Activated CD4-positive, alpha-beta T cell treated with anti-CD3 and anti-CD28 coated beads, Interleukin-2, amount 50 U/mL, for 4 hours (primary cell): Measurements from ENCODE around the gene LCA5L.

Experiments
- DNase-seq, 2 experiments: peaks; one replicate each; pipeline ENCODE4 v3.0.0-alpha.2; 2020

LCA5L gene

DNA sequence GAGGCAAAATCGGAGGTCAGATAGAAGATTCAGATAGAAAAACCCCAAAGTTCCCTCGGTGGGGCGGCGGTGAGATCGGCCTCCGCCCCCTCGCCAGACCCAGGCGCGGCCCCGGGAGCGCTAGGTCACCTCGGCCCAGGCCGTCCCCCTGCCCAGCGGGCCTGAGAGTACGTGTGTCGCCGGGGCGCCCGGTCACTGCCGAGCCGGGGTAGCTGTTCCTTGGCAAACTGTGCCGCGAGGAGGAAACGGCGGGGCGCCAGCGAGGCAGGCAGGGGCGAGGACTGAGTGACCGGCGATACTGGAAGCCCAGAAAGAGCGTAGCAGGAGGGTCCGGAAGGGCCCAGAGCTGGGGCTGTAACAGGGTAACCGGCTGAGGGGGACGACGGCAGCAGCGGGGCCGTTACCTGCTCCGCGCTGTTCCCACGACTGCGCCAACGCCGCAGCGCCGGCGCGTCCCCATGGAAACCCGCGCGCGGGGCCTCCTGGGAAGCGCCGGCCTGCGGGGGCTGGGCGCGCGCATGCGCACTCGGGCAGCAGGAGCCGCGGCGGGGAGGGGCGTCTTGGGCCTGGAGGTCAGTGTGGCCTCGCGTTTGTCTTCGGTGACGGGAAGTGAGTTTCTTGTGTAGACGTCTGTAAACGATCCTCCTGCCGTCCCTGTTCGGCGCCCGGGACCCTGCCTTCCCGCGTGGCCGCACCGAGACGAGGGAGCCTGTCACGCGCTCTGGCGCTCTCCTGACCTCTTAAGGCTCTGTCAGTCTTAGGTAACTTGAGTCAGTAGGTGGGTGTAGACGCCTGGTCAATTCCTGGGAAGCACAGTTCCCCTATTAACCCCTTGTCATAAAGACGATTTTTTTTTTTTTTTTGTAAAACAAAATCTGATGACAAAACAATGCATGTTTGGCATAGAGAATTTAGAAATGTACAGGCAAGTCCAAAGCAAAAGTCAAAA is at the start of gene LCA5L:
Gene LCA5L, minus strand, starts transcription at position 458 of the 949 bp plus-strand sequence. CDS start 17,285 bp downstream, outside the sequence.
- DNase-seq = peak; percentile 82 to 83

DNA sequence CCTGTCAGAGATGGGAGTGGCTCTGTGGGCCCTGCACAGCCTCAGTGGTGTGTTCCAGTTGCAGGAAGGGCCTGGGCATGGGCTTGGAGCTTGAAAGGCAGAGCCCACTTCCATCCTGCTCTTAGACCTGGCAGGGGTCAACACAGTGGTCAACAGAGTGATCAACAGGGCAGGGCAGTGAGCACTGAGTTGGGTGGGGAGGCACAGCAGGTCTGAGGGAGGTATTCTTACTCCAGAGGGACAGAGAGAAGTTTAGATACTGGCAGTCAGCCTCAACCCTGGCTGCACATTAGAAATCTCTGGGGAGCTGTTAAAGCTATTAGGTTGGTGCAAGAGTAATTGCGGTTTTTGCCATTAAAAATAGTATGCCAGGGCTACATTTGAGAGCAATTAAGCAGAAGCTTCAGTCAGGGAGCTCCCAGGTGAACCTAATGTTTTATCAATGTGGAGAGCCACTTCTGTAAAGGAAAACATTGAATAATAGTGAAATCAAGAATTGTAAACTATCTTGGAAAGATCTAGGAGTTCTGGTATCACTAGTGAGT is 43.9 kb upstream of the LCA5L start:
- DNase-seq = no peak

DNA sequence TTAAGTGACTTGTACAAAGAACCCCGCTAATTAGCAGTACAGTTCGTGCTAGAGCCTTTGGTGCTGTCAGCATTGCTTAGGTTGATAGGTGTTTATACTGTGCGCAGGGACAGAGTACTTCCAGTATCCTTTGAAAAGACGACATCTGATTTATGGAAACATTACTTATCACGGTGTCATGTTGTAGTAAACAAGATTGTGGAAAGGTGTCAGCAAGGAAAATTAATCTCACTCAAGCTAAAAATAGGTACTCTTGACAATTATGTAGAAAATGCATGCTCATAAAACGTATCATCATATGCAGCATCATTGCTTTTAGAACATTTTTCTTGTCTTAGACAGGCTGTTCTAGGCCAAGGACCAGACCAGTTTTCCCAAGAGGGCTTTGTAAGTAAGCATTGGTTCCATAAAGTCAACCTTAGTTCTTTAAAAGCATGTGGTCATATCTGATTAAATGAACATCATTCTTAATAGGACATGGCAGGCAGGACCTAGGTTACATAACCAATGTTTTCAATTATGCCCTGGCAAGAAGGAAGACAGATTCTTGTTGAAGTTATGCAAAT is 39.2 kb upstream of the LCA5L start:
- no peak for DNase-seq

DNA sequence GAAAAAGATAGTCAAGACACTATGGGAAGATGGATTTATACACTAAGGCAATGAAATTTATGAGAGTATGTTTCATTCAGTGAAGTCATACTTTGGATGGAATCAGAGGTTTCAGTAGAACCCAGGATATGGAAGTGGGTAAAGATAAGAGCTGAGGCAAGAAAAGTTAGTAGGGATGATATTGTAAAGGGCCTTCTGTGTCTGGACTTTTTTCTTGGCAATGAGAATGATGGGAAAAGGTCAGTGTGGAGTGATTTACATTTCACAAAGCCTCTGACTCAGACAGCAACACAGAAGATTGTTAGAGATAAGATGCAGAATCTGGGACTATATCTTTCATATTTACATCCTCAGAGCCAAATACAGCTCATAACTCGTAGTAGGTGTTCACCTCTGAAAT is 38.3 kb upstream of the LCA5L start:
- no peak for DNase-seq

DNA sequence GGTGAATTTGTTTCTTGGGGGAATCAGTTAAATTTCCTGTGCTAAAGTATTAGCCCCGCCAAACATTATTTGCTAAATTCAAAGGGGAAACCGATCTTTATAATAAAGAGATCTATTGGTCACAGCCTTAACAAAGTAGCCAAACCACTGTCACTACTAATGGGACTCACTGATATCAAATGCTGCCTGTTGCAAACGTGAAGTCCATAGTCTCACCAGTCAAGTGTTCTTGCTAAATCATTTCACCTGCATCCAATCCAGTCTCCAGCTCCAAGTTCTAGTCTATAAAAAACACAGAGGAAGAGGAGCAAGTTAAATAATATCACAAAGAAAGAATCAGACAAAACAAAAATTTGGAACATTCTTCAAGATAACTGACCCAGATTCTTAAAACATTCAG is 36.3 kb upstream of the LCA5L start:
- no peak for DNase-seq

DNA sequence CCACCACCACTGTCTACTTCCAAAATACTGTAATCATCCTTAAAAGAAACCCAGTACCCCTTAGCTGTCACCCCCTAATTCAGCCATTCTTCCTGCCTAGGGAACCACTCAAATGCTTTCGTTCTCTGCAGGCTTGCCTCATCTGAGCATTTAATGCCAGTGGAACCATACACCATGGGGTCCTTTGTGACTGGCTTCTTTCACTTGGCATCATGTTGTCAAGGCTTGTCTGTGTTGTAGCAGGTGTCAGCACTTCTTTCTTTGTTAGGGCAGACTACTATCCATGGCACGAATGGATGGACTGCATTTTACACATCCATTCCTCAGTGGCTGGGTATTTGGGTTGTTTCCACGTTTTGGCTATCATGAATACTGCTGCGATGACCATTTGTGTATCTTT is 34.7 kb upstream of the LCA5L start:
- DNase-seq = no peak

DNA sequence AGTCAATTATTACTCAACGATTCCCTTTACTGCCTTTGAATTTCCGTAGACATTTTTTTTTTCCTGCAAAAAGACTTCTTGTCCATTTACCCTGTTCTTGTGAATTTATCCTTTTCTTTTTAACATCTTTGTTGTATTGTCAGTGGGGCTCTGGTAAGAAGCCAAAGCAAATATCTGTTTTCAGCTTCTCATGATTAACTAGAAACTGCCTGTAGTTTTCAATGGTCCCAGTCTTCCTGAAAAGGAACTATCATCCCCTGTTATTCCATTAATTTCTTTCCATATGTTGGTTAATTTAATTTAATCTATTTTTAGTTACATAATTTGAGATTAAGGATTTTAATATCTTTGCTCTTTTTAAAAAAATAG is 34.2 kb upstream of the LCA5L start:
- no peak for DNase-seq

DNA sequence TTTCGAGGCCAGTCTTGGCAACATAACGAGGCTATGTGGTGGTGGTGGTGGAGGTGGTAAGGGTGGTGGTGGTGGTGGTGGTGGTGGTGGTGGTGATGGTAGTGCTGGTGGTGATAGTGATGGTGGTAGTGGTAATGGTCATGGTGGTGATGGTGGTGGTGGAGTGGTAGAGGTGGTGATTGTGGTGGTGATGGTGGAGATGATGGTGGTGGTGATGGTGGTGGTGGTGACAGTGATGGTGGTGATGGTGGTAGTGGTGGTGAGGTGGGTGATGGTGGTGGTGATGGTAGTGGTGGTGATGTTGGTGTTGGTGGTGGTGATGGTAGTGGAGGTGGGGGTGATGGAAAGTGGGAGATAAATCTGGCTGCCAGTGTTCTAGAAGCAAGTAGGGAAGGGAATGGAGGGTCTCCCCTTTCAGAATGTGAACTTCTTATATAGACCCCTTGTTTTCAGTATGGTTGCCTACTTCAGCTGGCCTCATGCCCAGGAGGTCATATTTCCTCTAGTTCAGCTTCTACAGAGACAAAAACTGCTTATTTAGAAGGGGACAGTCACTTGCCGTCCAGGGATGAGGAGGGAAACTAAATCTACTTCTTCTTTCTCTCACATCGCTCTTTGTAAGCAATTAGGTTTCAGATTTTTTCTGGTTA is 33.7 kb upstream of the LCA5L start:
- no peak for DNase-seq

DNA sequence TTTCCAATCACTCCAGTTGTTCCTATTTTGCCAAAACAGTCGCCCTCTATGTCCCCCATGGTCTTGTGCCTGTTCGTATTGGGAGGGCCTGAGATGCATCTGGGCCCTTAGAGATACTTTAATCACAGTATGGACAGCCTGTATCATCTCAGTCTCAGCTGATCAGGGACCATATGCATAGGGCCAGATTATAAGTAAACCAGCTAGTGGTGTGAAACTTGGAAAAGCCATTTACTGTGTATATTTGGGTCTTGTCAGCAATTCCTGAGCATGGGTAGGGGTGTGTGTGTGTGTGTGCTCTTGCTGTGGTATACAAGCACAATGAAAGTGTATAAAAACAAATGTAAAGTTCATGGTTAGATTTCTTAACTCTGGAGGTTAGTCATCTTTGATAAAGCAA is 29.0 kb upstream of the LCA5L start:
- no peak for DNase-seq

DNA sequence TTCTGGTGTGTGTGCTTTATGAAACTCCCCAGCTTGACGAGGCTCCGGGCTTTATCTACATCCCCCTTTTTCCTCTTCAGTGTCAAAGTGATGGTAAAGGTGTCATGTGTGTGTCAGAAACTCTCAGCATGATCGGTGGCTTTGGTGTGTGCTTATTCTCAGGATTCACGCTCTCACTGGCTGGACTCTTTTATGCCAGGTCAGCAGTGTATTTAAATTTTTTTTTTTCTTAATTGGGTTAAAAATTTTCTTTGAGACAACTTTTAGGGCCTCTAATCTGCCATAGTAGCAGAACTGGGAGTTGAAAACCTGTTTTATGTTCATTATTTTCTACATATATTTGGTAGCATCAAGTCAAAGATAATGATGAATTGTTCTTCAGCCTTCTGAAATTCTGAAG is 27.2 kb upstream of the LCA5L start:
- DNase-seq = no peak

DNA sequence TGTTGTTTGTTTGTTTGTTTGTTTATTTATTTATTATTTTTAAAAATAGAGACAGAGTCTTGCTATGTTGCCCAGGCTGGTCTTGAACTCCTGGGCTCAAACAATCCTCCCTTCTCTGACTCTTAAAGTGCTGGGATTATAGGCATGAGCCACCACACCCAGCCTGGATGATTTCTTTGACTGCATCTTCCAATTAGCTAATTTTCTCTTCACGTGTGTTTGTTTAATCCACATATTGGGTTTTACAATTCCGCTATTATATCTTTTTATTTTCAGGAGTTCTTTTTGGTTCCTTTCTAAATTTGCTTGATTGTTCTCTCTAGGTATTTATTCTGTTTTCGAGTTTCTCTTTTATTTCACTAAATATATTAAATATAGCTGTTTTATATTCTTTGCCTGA is 26.0 kb upstream of the LCA5L start:
- DNase-seq = no peak

DNA sequence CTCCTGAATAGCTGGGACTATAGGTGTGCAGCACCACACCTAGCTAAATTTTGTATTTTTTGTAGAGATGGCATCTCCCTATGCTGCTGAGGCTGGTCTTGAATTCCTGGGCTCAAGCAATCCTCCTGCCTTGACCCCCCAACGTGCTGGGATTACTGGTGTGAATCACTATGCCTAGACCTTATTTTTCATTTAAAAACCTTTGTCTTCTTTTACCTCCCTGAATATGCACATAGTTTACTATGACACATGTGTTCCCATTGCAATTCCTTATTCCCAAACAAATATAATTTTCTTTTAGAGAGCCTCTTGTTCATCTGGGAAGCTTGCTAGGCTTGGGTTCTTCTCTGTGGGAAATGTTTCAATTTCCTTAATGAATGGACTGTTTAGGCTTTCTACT is 23.0 kb upstream of the LCA5L start:
- DNase-seq = no peak

DNA sequence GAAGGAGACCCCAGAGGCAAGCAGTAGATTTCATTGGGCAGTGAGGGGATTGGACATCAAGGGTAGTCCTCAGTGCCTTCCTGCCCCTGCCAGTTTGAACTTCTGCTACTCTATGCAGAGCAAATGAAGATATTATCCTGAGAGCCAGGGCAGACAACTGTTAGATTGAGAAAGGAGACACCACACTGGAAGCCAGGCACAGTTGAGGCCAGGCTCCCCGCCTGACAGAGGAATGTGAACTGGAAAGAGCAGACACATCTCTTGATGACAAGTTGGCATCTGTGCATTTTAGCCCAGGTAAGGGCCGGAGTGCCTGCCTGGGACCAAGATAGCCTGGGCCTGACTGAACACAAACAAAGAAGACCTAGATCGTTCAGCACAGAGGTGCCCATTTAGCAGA is 22.2 kb upstream of the LCA5L start:
- DNase-seq = no peak

DNA sequence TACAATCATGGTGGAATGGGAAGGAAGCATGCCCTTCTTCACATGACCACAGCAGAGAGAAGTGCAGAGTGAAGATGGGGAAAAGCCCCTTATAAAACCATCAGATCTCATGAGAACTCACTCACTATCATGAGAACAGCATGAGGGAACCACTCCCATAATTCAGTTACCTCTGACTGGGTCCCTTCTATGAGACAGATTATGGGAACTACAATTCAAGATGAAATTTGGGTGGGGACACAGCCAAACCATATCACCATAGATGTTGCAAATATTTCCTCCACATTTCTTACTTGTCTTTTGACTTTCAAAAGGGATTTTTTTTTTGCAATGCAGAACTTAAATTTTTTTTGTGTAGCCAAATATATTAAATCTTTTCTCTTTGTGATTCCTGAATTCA is 21.0 kb upstream of the LCA5L start:
- no peak for DNase-seq

DNA sequence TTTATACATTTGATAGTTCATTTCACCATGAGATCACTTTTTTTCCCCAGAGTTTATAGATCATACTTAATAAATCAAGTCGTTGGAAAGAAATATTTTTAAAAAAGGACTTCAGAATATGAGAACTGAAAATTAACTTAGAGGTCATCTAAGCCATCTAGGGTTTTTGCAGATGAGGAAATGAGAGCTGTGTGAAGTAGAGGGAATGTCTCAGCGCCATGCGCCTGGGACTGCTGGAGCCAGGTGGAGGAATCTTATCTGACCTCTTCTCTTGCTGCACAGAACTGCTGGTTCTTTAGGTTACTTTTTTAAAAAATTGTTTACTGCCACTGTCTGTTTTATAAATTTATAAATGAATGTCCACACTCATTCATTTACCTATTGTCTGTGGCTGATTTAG is 17.7 kb upstream of the LCA5L start:
- DNase-seq = no peak

DNA sequence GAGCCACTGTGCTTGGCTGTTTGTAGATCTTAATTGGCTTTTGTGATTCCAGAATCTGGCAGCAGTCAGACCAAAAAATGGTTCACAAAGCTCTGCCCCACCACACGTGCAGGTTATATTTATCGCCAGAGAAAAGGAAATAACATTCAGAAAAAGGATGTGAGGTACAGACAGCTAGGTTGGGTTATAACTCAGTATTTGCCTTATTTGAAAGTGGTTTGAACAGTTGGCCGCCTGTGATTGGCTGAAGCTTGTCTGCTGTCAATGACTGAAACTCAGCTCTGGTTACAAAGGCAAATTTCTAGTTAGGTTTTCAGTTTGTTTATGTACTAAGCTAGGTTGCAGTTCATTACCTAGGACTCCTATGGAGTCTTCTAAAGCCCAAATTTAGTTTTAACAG is 15.8 kb upstream of the LCA5L start:
- no peak for DNase-seq

DNA sequence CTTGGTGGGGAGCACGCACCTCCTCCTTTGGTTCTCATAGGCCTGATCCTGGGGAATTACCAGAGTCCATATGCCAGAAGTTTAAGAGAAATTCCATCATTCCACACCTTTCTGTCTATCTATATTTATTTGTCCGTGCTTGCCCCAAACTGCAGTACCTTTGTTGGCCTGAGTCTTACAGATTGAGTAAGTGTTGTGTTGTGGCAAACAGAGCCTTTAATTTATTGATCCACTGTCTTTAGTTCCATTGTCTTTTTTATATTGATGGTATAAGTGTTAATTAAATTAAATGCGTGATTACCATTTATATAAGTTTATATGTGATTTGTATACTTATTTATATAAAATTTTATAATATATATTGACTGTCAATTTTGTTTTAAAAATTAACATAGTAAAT is 11.1 kb upstream of the LCA5L start:
- DNase-seq = no peak

DNA sequence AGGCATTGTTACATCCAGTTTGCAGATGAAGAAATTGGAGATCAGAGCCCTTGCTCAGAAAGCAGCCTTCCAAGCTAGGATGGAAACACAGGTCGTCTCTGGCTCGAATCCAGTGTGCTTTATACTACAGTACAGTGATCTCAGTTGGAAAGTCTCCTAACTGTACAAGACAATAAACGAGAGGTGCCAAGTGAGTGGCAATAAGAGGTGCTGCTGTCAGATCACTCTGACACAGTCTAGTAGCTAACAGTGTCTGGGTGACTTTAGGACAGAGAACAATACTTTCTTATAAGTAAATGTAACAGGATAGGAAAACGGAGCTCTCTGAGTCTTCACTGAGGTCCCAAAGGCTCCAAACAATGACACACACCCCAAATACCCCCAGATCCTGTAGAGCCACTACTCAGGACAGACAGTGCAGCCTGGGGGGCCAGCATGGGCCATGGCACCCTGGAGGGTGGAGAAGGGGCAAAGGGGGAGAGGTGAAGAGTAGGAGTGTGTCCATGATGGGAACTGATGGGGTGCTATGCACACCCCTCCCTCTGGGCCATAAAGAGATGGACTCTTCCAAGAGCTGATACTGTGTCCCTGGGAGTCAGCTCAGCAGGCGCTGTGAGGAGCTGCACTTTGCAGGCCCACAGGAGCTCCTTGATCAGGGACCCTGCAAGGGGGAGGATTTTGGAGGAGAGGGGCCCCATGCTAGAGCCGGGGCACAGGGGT is 9.5 kb upstream of the LCA5L start:
- no peak for DNase-seq

DNA sequence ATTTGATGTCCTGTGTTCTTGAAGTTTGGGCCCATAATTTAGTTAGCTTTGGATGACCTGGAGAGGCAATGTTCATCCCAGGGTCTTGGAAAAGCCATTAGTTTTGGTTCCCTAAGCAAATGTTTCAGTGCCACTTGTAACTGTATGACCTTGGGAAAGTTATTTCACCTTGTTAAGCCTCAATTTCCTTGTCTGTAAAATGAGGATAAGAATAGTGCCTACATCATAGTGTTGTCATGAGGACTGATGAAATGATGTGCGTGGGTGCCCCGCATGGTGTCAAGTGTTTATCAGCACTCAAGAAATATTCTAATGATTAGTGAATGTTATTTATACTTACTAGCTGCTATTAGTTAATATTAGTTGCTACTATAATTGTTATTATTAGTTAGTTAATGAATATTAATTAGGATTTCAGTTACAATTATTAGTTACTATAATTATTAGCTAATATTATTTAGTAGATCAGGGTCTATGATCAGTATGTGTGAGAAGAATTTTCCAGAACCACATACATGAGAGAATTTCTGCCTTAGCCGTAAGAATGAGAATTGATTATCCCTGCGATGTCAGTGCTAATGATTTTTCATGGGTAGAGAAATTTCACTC is 8.1 kb upstream of the LCA5L start:
- no peak for DNase-seq

DNA sequence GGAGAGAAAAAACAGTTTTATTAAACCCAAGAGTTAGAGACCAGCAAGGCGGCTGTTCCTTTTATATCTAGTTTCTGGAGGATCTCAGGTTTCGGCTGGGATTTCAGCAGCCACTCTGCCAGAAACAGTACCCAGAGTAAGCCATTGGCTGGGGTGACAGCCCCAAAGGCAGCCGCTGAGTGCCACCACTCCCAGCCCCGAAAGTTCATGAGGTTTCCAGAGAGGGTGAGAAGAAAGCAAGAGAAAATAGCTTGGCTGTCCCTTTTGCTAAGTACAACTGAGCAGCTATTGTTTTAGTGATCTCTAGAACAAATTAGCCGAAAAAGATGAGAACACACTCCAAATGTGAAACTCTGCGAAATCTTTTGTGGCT is 7.4 kb upstream of the LCA5L start:
- no peak for DNase-seq

DNA sequence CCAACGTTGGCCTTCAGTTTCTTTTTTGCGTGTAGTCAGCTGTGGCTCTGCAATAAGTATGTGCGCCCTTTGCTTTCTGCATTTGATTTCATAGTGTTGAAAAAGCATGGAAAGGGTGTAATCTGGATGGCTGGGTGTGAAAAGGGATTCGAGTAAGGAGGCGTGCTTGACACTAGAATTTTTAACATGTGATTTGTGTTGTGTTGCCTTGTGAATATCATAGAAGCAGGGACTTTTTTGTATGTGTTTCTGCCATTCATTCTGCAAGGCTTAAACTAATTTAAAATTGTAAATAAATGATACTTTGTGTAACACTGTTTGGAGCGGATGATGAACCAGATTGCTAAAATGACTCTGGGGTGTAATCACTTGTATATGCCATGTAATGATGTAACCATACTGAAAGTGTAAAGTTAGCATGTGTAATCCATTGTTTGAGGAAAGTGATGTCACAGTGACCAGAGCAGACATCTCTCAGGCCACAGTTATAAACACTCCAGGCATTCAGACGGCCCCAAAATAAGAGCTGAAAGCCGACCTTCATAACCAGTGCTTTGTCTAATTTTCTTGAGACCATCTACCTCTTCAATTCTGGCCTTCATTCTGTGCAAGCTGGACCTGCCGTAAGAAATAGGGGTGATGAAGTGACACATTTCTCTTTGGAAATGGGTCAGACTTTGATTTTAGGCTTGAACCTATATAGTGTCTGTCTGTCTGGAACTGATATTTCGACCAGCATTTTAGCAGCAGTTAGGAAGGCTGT is 6.8 kb upstream of the LCA5L start:
- DNase-seq = no peak
